Esophagus squamous epithelium (tissue), 4 donors: ENCODE results near the gene KDSR.

Experiments used
- POLR2A ChIP-seq, 4 donors: fragments of 450-650 bp; IDR thresholded peaks; one replicate each; pipeline ENCODE4 v1.6.1; 2017; ENCODE audit warnings: antibody characterized with exemption in 4 of 4, mild to moderate bottlenecking in 4 of 4, moderate library complexity in 3 of 4
- TF ChIP-seq, protein P1 (sequence below), 6 experiments: fragments of 450-650 bp in 4 of 6; fragments of 200-600 bp in 2 of 6; sonication (generic) in 2 of 6; IDR thresholded peaks; one replicate each; pipeline ENCODE4 v1.5.1; 2016 to 2019; ENCODE audit warnings: antibody characterized with exemption in 6 of 6, mild to moderate bottlenecking in 4 of 6, moderate library complexity in 4 of 6

DNA sequence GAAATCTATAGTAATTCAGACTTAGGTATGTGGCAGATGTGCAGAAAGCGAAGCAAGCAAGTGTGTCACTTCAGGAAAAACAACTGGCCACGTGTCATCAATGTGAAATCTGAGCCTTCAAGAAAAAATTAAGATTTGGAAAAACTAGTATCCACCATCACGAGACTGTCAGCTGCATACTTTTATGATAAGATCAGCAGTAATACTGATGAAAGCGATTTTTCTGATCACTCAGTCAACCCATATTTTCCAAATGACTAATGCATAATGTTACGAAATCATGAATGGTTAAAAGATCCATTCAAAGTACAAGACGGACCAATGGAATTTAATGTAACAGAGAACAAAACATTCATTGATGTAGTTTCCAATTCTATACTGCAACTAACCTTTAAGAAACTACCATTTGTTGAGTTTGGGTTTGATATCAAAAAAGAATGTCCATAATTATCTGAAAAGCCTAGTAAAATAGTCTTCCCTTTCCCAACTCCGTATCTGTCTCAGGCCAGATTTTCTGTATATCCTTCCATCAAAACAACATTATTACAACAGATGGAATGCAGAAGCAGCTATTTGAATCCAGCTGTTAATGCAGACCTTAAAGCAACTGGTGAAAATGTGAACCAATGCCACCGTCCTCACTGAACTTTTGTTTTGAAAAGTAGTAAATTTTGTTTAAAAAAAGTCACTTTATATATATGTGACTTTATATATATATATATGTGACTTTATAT, 30.5 kb downstream of the KDSR start:
- TF ChIP-seq, protein P1, sequence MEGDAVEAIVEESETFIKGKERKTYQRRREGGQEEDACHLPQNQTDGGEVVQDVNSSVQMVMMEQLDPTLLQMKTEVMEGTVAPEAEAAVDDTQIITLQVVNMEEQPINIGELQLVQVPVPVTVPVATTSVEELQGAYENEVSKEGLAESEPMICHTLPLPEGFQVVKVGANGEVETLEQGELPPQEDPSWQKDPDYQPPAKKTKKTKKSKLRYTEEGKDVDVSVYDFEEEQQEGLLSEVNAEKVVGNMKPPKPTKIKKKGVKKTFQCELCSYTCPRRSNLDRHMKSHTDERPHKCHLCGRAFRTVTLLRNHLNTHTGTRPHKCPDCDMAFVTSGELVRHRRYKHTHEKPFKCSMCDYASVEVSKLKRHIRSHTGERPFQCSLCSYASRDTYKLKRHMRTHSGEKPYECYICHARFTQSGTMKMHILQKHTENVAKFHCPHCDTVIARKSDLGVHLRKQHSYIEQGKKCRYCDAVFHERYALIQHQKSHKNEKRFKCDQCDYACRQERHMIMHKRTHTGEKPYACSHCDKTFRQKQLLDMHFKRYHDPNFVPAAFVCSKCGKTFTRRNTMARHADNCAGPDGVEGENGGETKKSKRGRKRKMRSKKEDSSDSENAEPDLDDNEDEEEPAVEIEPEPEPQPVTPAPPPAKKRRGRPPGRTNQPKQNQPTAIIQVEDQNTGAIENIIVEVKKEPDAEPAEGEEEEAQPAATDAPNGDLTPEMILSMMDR (IDR thresholded peaks at IDR 0.05), result no peak
- TF ChIP-seq POLR2A (IDR thresholded peaks at IDR 0.05), result no peak
